Activated CD4-positive, alpha-beta T cell treated with anti-CD3 and anti-CD28 coated beads, Interleukin-2, amount 50 U/mL, for 1 hour (primary cell): ENCODE results near the gene ZFPL1.

Experiments
- DNase-seq: peaks from one replicate; pipeline ENCODE4 v3.0.0-alpha.2; 2020

ZFPL1 gene

GRCh38 chr11:65060913-65061408 lies 23.1 kb upstream of the ZFPL1 start:
- no peak for DNase-seq

- DNase-seq: no peak
Observed at GRCh38 chr11:65063532-65063931, 20.5 kb upstream of the ZFPL1 start.

- no peak for DNase-seq
Observed at GRCh38 chr11:65064847-65065240, 19.2 kb upstream of the ZFPL1 start.

GRCh38 chr11:65065851-65066250 lies 18.2 kb upstream of the ZFPL1 start:
- DNase-seq: no peak

- DNase-seq: no peak
Observed at GRCh38 chr11:65066315-65066714, 17.7 kb upstream of the ZFPL1 start.

GRCh38 chr11:65066805-65067291 lies 17.2 kb upstream of the ZFPL1 start:
- DNase-seq: no peak

GRCh38 chr11:65067446-65067845 lies 16.6 kb upstream of the ZFPL1 start:
- DNase-seq: no peak

- DNase-seq: no peak
Observed at GRCh38 chr11:65069217-65069616, 14.8 kb upstream of the ZFPL1 start.

GRCh38 chr11:65071907-65072630 lies 12.0 kb upstream of the ZFPL1 start:
- DNase-seq: no peak

GRCh38 chr11:65072631-65072966 lies 11.4 kb upstream of the ZFPL1 start:
- DNase-seq: no peak

GRCh38 chr11:65077451-65077850 lies 6.6 kb upstream of the ZFPL1 start:
- no peak for DNase-seq

GRCh38 chr11:65078151-65078550 lies 5.9 kb upstream of the ZFPL1 start:
- DNase-seq: peak; percentile 78

- no peak for DNase-seq
Observed at GRCh38 chr11:65078786-65079342, 5.2 kb upstream of the ZFPL1 start.

- no peak for DNase-seq
Observed at GRCh38 chr11:65083134-65083833, 738 bp upstream of the ZFPL1 start.

- no peak for DNase-seq
Observed at GRCh38 chr11:65084598-65085375, 765 bp downstream of the ZFPL1 start.

GRCh38 chr11:65085446-65085845 lies 1.4 kb downstream of the ZFPL1 start:
- no peak for DNase-seq

- no peak for DNase-seq
Observed at GRCh38 chr11:65086809-65087208, 2.8 kb downstream of the ZFPL1 start.

- no peak for DNase-seq
Observed at GRCh38 chr11:65087216-65087615, 3.2 kb downstream of the ZFPL1 start.

GRCh38 chr11:65087827-65088226 lies 3.8 kb downstream of the ZFPL1 start:
- no peak for DNase-seq

- DNase-seq: no peak
Observed at GRCh38 chr11:65089621-65090020, 5.6 kb downstream of the ZFPL1 start.

- DNase-seq: no peak
Observed at GRCh38 chr11:65090628-65091027, 6.6 kb downstream of the ZFPL1 start.

- DNase-seq: no peak
Observed at GRCh38 chr11:65095427-65095826, 11.4 kb downstream of the ZFPL1 start.
